Dermis blood vessel endothelial cell (primary cell): Measurements from ENCODE around the gene CDC42BPB. TPM values are rescaled to one million over a fixed set of nuclear protein-coding genes. Genes with fewer than 3 reads are reported as not detected.
A peak's percentile ranks its signal among the peaks of the same experiment; 100 is the strongest.
"Not testable (repeated sequence)": the region's sequence is repeated elsewhere in the genome, so short reads cannot be mapped to it uniquely, and the experiment has no call there.

ENCODE experiments used
- DNase-seq: peaks from one replicate; pipeline ENCODE4 v3.0.0; 2010
- total RNA-seq: library from RNA; depleted of rRNA; stranded (reverse); fragments of >200 nt; gene quantifications from 2 replicates; pipeline ENCODE4 v1.2.3, GENCODE V29; 2014

The CDC42BPB gene
- total RNA-seq, 1 donor from 2014 or later, result 118 TPM

DNA sequence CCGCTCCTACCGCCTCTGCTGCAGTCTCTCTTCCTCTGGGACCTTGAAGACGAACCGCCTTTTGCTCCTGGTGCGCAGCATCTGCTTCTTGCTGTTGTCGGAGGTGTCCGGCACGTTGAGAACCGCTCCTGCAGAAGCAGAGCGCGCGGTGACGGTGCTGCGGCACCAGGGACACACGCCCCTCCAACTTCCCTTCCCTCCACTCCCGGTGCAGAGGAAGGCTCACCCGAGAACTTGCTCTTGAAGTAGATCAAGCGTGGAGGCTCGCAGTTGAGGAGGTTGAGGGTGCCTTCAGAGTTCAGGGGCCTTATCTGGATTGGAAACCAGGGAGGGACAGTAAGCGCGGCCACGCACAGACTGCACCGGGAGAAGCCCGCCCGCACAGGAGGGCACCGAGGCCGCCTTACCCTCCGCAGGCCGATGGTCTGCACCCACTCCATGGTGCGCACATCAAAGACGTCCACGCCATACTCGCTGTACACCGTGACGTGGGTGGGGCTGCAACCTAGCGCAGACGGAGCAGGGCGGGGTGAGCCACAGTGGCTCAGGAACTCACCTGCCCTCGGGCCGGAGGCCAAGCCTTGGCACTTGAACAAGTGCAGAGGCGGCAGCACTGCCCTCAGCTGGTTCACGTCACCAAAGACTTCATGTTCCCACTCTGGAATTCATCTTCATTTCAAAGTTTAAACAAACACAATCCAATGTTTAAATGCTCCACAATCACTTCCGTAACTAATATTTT is 117.4 kb downstream of the CDC42BPB start:
- no peak for DNase-seq

DNA sequence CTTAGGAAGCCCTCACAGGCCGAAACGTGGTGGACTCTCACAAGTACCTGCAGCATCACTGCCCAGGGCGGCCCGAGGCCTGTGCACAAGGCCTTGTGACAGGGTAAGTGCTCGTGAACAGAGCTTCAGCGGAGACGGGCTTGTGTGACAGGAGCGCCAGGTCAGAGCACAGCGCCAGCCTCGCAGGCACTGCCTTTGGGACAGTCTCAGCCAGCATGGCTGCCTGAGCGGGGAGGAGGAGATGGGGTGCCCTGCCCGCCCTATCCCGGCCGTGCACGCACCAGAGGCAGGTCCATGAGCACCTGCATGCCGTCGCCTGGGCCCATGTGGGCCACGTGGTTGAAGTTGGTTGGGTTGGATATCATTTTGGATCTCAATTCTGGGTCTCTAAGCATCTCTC is 118.0 kb downstream of the CDC42BPB start:
- no peak for DNase-seq

DNA sequence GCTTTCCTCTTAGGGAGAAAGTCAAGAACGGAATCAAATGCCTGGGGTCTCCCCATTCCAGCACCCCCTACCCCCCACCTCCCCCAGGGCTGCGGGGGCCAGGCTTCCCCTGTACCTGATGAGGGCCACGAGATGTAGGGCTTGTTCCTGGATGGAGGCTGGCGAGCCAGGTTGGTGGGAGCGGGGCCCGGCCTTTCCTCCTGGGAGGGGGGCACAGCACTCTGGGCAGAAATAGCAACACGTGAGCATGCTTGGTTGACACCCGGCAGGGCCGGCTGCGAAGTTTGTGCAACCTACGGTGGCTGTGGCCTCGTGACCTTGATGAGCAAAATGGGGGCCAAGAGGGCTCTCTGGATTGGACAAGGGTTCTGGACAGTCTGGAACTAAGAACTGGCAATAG is 119.2 kb downstream of the CDC42BPB start:
- DNase-seq, result no peak

DNA sequence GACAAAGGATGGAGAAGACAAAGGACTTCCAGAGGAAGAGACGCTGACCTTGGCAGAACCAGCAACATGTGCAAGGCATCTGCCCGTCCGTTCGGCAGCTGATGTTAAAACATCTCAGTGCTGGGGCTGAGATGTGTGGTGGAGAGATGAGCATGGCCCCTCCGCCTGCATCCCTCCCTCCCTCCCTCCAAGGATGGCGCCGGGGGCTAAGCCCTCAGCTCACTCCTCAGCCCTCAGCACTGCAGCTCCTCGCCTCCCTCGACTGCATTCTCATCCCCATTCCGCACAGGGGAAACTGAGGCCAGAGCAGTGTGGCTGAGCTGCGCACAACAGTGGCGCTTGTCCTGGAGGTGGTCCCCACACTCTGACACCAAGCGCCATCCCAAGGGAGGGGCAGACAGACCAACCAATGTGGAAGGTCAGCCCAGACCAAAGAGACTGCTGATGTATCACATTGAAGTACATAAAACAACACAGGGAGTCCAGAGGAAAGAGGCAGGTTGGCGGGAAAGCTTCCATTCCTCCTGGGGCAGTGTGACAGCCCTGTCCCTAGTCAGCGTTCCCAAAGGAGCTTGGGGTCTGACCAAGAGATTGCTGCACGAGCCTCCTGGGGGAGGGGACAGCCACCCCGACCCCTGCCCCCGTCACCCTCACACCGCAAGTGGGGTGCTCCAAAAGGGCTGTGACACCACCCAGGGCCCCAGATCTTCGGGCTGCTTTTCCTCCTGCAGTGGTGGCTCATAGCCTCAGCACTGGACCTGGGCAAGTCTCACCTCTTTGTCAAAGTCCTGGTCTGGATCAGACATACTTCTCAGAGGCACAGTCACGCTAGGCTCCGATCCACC is 119.8 kb downstream of the CDC42BPB start:
- no peak for DNase-seq

DNA sequence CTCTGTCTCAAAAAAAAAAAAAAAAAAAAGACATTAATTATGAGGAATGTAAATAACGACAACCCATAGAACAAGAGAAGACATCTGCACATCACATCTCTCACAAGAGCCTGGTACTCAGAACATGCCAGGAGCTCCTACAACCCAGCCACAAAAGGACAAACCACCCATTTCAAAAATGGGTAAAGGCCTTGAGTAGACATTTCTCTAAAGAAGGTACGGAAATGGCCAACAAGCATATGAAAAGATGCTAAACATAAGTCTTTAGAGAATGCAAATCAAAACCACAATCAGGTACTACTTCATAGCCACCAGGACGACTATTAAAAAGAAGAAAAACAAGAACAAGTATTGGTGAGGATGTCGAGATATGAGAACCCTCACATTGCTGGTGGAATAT is 121.6 kb downstream of the CDC42BPB start:
- no peak for DNase-seq

DNA sequence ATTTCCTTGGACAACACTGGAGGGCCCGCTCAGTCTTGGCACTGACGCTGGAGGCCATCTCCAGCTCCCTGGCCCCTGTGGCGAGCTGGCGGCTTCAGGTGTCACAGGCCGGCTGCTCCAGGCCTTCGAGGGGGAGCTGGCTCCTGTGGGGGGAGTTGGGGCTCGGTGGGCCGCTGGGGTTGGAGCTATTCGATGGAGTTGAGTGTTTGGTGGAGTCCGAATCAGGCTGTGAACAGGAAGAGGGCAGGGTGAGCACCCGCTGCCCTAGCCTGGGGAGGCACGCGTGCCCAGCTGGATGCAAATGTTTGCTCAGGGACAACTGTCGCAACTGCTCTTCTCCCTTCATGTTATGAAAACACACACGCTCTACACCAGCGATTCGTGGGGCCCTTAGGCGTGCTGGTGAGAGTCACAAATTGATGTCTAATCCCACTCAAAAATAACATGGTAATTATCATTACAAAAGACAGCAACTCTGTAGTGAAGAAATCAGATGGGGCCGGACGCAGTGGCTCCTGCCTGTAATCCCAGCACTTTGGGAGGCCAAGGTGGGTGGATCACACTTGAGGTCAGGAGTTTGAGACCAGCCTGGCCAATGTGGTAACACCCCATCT is 123.6 kb downstream of the CDC42BPB start:
- DNase-seq, result no peak

DNA sequence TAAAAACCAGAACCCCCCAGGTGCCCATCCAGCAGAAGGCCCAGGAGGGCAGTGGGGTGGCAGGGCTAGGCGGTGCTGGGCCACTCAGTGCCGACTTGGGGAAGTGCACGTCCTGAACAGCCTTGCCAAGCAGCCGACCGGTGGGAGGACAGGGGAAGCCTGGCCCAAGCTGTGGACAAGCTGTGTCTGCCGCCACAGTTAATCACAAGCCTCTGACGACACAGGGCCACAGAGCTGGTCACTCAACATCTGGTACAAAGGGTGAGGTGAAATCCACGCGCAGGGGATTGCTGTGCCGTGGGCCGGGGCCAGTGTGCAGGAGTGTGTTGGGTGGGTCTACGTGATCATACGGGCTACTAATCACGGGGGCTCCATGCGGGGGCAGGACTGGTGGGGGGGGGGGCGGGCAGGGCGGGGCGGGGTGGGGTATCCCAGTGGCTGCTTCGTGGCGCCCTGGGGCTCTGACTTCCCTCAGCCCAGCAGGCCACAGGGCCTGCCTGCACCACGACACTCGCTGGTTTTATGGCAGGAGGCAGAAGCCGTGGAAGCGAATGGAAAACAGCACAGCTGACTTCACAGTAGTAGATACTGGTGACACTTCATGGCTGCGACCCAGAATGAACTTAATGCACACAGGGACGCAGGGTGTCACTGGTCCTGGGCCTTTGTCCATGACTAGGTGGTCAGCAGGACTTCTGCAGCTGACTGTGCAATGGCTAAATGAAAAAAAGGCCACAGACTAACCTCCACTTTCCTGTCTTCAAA is 124.7 kb downstream of the CDC42BPB start:
- no peak for DNase-seq

DNA sequence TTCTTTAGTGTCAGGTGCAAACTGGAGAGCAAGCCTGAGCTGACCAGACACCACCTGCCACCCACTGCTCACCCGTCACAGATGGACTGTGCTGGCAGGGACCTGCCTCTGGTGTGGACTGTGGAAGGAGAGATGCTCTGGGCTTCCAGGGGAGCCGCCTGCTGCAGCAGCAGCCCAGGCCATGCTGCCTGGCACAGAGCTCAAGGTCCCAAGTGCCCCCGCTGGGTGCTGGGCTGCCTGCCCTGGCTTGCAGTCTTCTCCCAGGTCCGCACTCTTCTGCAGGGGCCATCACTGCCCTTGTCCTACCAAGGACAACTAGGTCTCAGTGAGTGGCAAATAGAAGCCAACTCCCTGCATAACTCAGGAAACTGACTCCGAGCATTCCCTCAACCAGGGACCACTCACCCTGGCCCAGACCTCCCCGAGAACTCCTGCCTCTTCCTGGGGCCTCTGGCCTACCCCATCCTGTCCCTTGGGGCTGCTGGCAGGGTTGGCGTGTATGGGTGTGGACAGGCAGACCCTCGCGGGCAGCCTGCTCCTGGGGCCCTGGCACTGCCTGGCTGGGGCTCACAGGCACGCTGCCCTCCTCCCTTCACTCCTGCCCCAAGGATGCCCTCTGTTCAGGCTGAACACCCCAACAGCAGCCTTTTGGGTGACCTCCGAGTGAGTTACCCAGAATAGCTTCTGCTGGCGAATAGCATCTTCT is 125.6 kb downstream of the CDC42BPB start:
- no peak for DNase-seq

DNA sequence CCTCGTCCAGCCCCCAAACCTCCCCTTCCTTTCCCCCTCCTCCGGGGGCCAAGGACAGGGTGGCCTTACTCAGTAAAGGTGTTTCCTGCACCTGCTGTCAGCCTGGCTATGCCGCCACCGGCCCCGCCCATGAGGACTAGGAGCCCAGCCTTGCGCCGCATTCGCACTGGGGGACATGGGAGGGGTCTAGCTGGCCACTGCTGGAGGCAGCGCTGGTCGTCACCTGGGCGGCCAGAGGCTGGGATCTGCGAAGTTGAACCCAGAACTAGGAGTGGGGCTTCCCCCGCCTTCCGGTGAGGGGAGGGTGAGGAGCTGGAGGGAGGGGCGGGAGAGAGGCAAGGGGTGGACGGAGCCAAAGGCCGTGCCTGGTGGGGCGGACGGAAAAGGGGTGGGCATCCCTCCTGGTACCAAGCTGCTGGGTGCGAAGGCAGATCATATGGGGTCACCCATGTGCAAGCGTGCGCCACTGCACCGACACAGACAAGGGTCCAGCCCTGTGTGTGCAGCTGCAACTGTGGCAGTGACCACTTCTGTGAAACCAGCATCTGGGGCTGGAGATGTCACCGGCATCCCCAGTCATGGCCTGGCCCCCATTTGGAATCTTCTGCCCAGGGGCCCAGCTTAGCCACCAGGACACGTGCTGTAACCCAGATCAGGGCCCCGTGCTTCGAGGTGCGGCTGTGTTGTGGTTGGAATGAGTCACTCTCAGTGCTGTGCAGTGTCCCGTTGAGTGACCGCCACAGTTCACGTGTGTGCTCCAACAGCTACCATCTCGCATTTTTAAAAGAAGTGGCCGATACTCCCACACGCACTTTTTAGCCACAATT is 126.4 kb downstream of the CDC42BPB start:
- no peak for DNase-seq

DNA sequence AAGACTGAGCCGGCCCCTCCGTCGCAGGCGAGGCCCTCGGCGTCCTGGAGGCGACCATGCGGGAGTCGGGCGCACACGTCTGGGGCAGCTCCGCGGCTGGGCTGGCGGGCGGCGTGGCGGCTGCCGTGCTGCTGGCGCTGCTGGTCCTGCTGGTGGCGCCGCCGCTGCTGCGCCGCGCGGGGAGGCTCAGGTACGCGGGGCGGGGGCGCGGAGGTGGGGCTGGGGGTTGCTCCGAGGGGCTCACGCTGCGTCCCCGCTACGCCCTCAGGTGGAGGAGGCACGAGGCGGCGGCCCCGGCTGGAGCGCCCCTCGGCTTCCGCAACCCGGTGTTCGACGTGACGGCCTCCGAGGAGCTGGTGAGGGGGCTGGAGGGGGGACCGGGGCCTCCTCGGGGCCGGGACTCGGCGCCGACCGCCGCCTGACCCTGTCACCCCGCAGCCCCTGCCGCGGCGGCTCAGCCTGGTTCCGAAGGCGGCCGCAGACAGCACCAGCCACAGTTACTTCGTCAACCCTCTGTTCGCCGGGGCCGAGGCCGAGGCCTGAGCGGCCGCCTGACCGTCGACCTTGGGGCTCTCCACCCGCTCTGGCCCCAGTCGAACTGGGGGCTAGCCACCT is 127.1 kb downstream of the CDC42BPB start:
- no peak for DNase-seq

DNA sequence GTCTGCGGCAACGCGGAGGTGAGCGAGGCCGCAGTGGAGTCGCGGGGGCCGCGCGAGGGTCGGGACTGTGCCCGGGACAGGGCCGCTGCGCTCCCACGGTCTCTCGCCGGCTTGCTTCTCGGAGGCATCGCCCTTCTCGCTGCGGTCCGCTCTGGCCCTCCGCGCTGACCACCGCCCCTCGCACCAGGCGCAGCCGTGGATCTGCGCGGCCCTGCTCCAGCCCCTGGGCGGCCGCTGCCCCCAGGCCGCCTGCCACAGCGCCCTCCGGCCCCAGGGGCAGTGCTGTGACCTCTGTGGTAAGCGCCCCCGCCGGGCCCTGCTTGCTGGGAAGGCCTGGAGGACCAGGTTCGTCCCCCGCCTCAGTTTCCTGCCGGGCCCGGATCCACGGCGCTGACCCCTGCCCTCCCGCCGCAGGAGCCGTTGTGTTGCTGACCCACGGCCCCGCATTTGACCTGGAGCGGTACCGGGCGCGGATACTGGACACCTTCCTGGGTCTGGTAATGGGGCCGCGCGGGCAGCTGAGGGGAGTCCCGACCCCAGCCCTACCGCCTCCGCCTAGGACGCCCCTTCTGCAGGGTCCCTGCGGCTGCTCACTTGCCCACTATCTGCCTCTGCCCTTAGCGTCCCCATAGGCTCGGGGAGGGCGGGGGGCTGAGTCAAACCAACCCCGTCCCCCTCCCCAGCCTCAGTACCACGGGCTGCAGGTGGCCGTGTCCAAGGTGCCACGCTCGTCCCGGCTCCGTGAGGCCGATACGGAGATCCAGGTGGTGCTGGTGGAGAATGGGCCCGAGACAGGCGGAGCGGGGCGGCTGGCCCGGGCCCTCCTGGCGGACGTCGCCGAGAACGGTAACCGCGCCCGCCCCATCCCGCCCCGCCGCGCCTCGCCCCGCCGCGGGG is 127.9 kb downstream of the CDC42BPB start:
- DNase-seq, result no peak

DNA sequence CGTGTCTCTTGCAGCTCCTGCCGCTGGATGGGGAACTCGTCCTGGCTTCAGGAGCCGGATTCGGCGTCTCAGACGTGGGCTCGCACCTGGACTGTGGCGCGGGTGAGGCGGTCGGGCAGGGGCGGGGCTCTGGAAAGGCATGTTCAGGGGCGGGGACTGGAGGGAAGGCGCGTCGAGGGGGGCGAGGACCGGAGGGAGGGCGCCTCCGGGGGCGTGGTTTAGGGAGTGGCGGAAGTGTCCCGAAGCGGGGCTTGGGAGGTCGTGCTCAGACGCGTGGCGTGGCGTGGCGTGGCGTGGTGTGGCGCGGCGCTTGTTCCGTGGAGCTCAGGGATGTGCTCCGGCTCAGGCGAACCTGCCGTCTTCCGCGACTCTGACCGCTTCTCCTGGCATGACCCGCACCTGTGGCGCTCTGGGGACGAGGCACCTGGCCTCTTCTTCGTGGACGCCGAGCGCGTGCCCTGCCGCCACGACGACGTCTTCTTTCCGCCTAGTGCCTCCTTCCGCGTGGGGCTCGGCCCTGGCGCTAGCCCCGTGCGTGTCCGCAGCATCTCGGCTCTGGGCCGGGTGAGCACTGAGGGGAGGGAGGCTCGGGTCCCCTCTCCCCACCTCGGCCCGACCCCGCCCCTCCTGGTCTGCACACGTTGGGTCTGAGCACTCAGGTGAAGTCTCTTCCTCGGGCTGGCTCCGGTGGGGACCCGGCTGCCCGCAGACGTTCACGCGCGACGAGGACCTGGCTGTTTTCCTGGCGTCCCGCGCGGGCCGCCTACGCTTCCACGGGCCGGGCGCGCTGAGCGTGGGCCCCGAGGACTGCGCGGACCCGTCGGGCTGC is 128.7 kb downstream of the CDC42BPB start:
- DNase-seq, result peak; percentile 26

DNA sequence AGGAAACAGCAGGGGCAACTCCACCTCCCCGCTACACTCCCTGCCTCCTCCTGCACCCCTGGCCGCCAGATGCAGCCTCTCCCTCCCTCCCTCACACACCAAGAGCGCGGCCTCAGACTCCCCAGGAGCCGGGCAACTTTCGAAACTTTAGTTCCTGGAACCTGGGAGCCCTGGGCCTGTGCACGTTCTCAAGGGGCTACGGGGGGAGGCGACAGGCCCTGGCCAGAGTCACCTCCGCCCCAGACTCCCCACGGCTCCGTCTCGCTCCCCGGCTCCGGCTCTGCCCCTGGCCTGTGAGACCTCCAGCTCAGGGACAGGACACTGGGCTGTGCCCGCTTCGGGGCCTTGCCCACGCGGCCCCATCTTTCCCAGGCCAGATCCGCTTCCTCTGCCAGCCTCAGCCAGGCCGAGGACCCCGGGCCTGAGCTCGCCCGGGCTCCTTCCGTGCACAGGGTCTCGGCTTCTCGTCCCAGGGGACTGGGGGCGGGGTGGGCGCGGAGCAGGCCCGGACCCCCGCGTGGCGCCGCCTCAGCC is 129.4 kb downstream of the CDC42BPB start:
- no peak for DNase-seq

DNA sequence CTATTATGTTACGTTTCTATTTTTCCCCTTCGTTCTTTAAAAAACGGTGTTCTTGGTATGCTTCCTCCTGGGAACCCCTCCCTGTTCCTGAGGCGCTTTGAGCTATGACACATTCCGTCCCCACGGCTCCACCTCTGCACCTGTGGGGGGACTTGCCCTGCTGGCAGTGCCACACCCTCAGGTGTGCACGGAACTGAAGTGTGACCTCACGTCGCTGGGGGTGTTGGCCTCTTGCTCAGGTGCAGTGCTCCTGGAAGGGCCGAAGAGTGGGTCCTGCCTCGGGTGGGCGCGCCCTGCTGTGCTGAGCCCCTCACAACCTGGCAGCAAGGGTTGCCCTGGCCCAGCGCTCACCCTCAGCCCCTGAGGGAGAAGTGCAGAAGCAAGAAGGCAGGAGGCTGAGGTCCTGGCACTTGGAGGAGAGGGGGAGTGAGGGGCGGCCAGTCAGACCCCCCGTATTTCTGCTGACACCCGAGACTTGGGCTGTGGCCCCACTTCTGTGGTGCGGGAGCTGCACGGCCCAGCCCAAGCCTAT is 129.9 kb downstream of the CDC42BPB start:
- no peak for DNase-seq

DNA sequence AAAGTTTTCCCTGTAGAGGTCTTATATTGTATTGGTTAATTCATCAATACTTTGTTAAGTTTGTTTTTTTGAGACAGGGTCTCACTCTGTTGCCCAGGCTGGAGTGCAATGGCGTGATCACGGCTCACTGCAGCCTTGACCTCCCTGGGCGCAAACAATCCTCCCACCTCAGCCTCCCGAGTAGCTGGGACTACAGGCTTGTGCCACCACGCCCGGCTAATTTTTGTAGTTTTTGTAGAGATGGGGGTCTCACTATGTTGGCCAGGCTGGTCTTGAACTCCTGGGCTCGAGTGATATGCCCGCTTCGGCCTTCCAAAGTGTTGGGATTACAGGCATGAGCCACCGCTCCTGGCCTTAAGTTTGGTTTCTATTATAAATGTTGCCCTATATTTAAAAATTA is 130.5 kb downstream of the CDC42BPB start:
- not testable (repeated sequence) for DNase-seq

DNA sequence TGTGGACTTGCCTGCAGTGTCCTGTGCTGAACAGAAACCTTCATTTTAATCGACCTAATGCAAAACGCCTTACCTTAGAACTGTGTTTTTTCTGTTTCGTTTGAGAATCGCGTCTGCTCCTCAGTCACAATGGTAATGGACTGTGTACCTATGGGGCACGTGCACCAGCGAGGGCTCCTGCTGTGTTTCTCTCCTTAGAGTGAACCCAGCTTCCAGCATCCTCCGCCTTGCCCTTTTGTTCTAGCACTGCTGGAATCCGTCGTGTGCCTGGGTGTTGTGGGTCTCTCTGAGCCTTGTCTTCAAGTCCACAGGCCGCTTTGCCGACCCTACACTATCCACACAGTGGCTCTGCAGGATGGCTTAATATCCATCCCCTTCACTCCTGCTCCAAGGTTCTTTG is 131.2 kb downstream of the CDC42BPB start:
- DNase-seq, result no peak

DNA sequence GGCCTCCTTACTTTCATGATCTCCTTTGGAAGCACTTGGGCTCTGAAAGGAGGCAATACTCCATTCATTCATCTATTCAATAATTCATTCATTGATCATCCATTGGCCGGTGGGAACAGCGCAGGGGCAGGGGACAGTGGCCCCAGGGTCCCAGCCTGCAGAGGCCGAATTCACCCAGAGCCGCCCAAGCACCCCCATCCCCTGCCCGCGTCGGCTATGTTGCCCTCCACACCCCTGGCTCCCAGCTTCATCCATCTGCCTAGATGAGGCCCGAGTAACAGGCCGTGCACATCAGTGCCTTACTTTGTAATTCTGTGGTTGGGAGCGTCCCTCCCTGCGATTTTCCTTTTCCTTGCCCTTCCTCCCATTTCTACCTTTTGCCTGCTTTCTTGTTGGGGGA is 131.7 kb downstream of the CDC42BPB start:
- DNase-seq, result no peak
